GM12878 (cell line): ENCODE data around the gene FAM170B. TPM values are rescaled to one million over a fixed set of nuclear protein-coding genes. Genes with fewer than 3 reads are reported as not detected.

ENCODE experiments used
- CUX1 ChIP-seq: IDR thresholded peaks from 2 replicates; pipeline ENCODE4 v1.6.1; 2012; ENCODE audit warnings: improper control_type of control experiment, low read depth, low read length; ENCODE audit not compliant: insufficient replicate concordance
- FOS ChIP-seq: IDR thresholded peaks from 3 replicates; pipeline ENCODE4 v1.6.1; 2011; ENCODE audit warnings: borderline replicate concordance; ENCODE audit not compliant: insufficient read length; ENCODE audit errors: extremely low read depth
- NRF1 ChIP-seq: conservative IDR thresholded peaks from 2 replicates; pipeline ENCODE4 v1.6.1; 2011; ENCODE audit warnings: mild to moderate bottlenecking, low read depth, low read length, improper control_type of control experiment
- SRF ChIP-seq, 2 experiments: IDR thresholded peaks; 2 replicates each; pipeline ENCODE4 v1.6.1; 2011; ENCODE audit warnings: low read depth in 2 of 2, low read length in 2 of 2, mild to moderate bottlenecking in 1 of 2, moderate library complexity in 1 of 2
- TCF7 ChIP-seq: IDR thresholded peaks from 2 replicates; pipeline ENCODE4 v1.6.1; 2014; ENCODE audit warnings: antibody characterized with exemption, borderline replicate concordance
- ZBED1 ChIP-seq: IDR thresholded peaks from 2 replicates; pipeline ENCODE4 v1.6.1; 2016; ENCODE audit warnings: borderline replicate concordance
- polyA plus RNA-seq, 11 experiments: library from polyadenylated mRNA; depleted of rRNA in 4 of 11; unstranded in 6 of 11; stranded (reverse) in 5 of 11; fragments of >200 nt; fragmentation: Nextera tagmentation in 4 of 11; fragmentation: Illumina TruSeq in 1 of 11; extraction: Ambion mirVana in 4 of 11; extraction: Trizol in 1 of 11; gene quantifications; 1 replicate in 1 of 11; 2 replicates in 10 of 11; pipeline versions ENCODE4 v1.2.1 to v1.2.3, GENCODE V29; 2011 to 2016; ENCODE audit warnings: inconsistent platforms in 2 of 11, missing spikeins in 2 of 11, low read depth in 1 of 11
- total RNA-seq, 4 experiments: library from RNA; depleted of rRNA in 3 of 4; stranded (reverse); fragments of >200 nt in 3 of 4; fragmentation: Illumina TruSeq in 1 of 4; extraction: Trizol in 1 of 4; gene quantifications; 2 replicates each; pipeline versions ENCODE4 v1.2.1 to v1.2.3, GENCODE V29; 2013 to 2021

Gene FAM170B
- total and polyA plus RNA-seq, 10 of the 15 experiments (the other 5 are each of a cell fraction or from before 2014, with no cell fraction given): not detected

- TF ChIP-seq TCF7 (no peak), CUX1 (no peak), ZBED1 (peak; percentile 84; the same call in 1 of the 2 replicates), NRF1 (no peak), FOS (no peak), SRF (IDR thresholded peaks at IDR 0.05; ENCODE audit: low read depth in 2 of 2, low read length in 2 of 2) (peak in 1 of 2 experiments; percentile 50; a peak in 1 of 4 replicates)
Observed at GRCh38 chr10:49177391-49178355, 43.9 kb upstream of the FAM170B start (continued).
